GM21825 (cell line): ENCODE data around the gene MDC1.

ENCODE experiments used
- ATAC-seq: cut with Tn5 transposase; IDR thresholded peaks from one replicate; pipeline ENCODE4 v1.9.1; 2021; ENCODE audit warnings: mild to moderate bottlenecking, moderate library complexity; ENCODE audit not compliant: unreplicated experiment

MDC1 gene

DNA sequence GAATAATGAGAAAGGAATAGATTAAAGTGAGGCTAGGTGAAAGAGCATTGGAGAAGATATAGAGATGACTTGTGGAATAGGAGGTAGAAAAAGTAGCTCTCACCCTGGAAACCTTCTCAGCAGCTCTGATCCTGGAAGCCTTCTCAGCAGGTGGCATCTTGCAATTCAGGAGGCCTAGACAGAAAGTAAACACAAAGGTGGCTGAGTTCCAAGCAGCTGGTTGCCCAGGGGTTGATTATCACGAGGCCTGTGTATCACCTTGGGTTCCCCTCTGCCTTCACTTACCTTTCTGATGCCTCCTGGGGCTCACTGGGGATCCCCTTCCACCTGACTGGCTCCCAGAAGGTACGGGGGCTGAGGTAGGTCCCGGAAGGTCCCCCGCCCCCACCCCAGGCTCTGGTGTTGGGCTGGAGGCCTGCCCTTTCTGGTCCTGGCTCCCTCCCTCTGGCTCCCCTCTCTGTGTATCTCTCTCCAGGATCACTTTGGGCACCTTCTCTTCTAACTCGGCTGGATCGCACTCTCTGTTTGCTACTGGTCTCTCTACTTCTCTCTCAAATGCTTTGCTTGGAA, 9.7 kb downstream of the MDC1 start:
- ATAC-seq = no peak

DNA sequence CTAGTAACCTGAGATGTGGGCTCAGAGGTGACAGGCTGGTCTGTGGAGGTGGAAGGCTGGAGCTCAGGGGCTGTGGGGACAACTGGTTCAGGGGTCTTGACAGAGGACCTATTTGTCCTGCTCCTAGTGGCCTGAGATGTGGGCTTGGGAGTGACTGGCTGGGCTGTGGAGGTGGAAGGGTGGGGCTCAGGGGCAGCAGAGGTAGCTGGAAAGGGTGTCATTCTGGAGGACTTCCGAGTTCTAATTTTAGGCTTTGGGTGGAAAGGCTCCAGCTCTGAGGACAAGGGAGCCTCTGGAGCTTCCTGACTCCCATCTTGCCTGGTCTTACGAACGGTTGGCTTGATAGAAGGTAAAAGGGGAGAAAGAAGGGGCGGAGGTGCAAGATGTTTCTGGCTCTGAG, 11.5 kb downstream of the MDC1 start:
- no peak for ATAC-seq

DNA sequence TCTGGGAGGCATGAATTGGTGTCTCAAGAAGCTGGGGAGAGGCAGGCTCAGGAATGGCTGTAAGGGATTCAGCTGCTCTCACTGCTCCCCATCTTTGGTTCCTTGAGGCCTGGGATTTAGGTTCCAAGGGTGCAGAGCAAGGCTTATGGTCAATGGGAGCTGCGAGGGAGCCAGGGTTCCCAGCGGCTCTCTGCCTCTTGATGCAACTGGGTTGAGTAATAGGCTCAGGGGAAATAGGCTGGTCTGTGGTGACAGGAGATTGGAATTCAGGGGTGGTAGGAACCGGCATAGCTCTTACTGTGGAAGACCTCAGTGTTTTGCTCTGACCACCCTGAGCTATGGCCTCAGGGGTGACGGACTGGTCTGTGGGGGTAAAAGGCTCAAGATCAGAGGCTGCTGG, 13.3 kb downstream of the MDC1 start:
- ATAC-seq = no peak

DNA sequence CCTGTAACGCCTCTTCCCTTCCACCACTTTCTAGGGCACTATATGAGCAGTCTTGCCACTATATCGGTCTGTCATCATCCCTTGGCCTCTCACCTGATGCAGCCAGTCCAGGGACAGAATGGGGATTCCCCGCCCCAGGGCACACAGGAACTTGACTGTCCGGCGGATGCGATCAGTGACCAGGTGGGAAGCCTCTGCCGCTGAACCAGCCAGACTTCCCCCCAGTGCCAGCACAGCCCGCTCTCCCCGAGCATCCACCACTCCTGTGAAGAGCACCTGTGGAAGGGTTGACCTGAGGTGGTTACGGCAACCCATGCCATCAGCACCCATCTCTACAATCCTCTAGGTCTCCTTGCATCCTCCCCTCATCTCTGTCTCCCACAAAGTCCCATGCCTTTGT, 14.1 kb downstream of the MDC1 start:
- ATAC-seq = no peak

DNA sequence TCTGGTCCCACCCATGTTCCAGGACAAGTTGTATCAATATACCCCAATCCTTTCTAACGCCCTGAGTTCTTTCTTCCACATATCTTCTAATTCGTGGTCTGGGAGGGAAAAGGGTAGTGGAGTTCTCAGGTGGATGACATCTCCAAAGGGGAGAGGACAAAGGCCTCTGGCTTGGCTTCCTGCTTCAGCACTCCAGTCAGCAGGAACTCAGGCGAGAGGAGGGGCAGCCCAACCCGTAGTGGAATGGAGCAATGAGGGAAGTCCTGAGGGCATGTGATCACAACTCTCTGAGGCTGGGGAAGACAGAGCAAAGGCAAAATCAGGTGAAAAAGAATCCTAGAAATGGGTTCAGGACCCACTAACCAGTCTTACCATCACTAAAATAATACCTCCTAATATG, 16.7 kb downstream of the MDC1 start:
- ATAC-seq = no peak

DNA sequence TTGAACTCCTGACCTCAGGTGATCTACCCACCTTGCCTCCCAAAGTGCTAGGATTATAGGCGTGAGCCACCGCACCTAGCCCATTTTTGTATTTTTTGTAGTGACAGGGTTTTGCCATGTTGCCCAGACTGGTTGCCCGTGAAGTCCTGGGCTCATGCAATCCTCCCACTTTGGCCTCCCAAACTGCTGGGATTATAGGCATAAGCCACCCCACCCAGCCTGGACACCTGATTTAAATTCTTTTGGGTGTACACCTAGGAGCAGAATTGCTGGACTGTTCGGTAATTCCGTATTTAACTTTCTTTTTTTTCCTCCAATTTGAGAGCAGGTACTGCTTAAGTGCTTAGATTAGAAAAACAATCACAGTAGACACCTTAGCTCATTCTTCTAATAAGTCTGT, 20.6 kb downstream of the MDC1 start:
- ATAC-seq = no peak

- ATAC-seq = no peak
These were observed 25.8 kb downstream of the MDC1 start for GRCh38 chr6:30691208-30691847.

- ATAC-seq = peak; percentile 24
These were observed 26.5 kb downstream of the MDC1 start, which contains the start of gene NRM for GRCh38 chr6:30690403-30691207. Gene NRM (minus strand): TSS chr6:30690984. CDS start chr6:30690974, 10 bp downstream.

DNA sequence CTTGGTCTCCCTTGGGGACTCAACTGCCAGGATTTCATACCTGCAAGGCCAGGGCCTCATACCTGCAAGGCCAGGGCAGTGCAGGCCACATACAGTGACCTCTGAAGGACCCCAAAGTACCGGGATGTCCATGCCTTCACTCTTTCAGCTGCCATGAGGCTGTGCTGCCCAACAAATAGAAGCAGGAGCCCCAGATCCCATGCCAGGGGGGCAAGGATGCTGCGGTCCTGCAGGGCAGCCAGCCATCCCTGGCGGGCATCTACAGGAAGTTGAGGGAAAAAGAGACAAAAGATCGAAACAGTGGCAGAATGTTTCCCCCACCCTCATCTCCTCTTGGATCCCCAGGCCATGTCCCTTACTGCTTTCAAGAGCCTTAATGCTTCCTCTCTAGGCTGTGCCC, 27.1 kb downstream of the MDC1 start:
- no peak for ATAC-seq

- ATAC-seq = no peak
These were observed 27.8 kb downstream of the MDC1 start for GRCh38 chr6:30689022-30689865.

DNA sequence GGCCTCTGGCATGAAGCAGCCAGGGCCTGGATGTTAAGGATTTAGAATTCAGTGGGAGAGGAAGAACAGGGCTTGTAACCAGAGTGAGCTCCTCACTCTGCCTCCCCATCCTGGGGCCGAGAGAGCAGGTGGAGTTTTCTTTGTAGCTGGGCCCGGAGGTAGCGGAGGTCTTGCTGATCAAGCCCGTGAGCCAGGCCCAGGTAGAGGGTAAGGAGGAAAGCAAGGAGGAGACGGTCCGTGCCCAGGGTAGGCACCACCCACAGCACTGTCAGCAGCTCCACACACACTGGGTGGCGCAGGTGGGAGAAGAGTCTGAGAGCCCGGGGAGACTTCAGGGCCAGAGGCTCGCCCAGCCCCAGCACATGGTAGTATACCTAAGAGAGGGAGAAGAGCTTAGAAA, 28.5 kb downstream of the MDC1 start:
- ATAC-seq = no peak

GRCh38 chr6:30687659-30688431, 29.2 kb downstream of the MDC1 start:
- ATAC-seq = no peak

DNA sequence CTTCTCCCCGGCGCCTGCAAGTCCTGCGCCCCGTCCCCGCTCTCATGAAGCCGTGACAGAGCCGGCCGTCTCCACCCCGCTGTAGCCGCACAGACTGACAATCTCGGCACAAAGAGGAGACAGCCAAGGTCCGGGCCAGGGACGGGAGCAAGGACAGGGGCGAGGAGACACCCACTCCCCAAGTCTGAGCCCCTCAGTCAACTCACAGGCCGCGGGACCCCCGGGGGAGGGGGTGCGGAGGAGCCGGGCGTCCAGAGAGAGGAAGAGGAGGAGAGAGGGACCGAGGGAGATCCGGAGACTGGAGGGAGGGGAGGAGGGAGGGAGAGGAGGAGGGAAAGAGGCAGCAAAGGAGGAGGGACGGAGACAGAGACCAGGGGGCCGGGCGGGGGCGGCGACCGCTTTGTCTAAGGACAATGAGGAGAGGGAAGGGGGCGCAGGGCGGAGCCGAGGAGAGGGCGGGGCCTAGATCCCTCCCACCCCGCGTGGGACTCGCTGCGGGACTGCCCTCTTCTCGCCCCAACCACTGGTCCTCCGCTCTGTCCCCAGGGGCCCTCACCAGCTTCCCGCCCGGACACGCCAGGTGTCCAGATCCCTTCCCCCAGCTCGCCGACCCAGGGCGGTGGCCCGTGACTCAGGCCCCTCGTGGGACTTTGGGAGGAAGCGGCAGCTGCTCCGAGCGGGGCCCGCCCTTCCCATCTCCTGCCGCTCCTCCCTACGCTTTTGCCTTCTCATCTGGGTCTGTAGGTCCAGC, 30.0 kb downstream of the MDC1 start:
- peak; percentile 31 for ATAC-seq

GRCh38 chr6:30686009-30686907, 30.8 kb downstream of the MDC1 start, which contains the start of gene PPP1R18:
Gene PPP1R18 (minus strand): TSS chr6:30686645. CDS start chr6:30686018, 627 bp downstream.
- no peak for ATAC-seq

DNA sequence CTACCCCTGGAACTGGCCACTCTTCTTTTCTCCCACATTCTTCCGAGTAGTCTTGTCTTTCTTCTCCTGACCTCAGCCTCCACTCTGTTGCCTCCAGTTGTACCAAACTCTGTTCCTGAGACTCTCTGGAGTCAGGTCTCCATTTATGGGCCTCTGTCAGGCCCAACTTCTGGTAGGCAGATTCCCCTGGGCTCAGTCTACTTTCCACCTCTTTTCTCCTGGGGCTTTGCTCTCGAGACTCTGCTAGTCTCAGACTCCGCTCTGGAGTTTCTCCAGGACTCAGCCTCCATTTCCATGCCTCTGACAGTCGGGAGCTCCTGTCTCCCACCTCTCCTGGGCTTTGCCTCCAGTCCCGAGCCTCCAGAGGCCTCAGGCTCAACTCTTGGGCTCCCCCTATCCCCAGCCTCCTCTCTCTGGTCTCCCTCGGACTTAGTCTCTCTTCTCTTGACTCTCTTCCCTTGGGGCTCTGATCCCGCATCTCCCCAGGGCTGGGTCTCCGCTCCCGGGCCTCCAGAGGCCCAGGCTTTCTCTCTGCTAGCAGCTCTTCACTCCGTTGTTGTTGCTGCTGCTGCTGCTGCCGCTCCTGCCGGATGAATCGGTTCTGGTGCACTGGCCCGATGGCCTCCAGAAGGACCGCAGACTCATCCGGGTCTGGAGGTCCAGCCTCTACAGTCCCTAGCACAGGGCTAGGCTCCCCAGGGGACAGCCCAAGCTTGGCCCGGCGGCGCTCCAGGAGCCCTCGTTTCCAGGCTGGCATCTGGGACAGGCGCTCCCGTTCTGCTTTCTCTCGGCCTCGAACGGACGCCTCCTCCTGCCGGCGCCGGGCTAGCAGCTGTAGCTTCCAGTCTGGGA, 31.7 kb downstream of the MDC1 start:
- ATAC-seq = no peak

DNA sequence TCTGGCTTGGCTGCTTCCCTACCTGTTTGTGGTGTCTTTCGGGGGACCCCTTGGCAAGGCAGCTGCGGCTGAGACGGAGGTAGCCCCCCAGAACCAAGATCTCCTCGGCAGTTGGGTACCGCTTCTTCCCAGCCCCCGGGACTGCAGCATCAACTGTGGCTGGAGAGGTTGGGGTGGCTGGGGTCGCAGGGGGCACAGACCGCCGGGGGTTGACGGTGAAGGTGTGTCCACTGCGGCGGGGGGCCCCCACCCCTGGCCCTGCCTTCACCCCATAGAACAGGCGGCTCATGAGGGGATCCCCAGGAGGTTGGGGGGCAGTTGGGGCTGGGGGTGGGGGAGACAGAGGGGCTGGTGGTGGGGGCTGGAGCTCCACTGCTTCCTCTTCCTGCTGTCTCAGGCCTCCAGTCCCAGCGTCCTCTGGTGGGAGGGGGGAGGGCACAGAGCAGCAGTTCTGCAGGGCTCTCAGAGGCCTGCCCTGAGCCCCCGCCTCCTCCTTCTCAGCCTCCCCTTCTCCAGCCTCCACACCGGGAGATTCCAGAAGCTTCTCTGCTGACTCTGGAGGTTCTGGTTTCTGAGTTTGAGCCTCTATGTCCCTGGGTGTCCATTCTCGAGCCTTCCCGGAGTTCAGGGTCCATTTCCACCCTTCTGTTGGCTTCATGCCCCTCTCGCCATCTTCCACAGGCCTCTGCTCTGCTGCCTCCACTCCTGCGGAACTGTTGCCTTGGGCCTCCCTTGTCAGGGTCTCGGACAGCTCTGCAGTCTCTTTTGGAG, 32.5 kb downstream of the MDC1 start:
- ATAC-seq = no peak

DNA sequence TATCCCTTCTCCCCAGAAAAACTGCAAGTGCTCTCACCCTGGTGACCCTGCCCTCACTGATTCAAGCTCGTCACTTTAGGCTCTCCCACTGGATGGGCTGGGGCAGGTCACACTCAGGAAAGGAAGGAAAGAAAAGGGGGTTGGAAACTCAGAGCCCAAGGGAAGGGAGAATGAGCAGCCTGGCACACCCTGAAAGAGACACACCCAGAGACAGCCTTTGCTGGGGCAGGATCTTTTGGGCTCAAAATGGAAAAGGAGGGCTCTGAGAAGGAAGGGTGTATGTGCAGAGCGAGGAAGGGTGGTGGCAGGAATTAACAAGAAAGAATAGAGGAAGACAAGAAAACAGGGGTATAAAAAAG, 33.1 kb downstream of the MDC1 start:
- ATAC-seq = no peak
